Brain microvascular endothelial cell (primary cell): ENCODE data around the gene PARD3.

Source experiments
- DNase-seq: peaks from one replicate; pipeline ENCODE4 v3.0.0-alpha.2; 2020
- H3K27ac ChIP-seq: fragments of 250-450 bp; sonication (Bioruptor Pico); 2 replicates; pipeline ENCODE4 v1.5.1; 2020; ENCODE audit warnings: mild to moderate bottlenecking, moderate library complexity
- H3K27me3 ChIP-seq: fragments of 250-450 bp; sonication (Bioruptor Pico); replicated peaks from 2 replicates; pipeline ENCODE4 v1.5.1; 2020; ENCODE audit warnings: mild to moderate bottlenecking
- H3K36me3 ChIP-seq: fragments of 250-450 bp; sonication (Bioruptor Pico); replicated peaks from 2 replicates; pipeline ENCODE4 v1.5.1; 2020; ENCODE audit warnings: mild to moderate bottlenecking
- H3K4me3 ChIP-seq: 2 replicates; pipeline ENCODE4 v1.5.1; 2011; ENCODE audit warnings: low read depth, mild to moderate bottlenecking, control low read depth, low read length, moderate library complexity
- CTCF ChIP-seq: IDR thresholded peaks from 2 replicates; pipeline ENCODE4 v1.5.1; 2011; ENCODE audit warnings: low read depth, mild to moderate bottlenecking, moderate library complexity, low read length, control low read depth, inconsistent platforms; ENCODE audit errors: missing control alignments
- in situ Hi-C: cut with HindIII; loops from 2 replicates; pipeline ENCODE4 v1.10.0; 2017; ENCODE audit warnings: low sequenced_read_pairs, low pct_ligation_motif_present

PARD3 gene

GRCh38 chr10:34316154-34316553 lies 498.9 kb downstream of the PARD3 start:
- no peaks in the 10 kb centered on the region for H3K27me3 ChIP-seq
- no peaks in the 10 kb centered on the region for H3K36me3 ChIP-seq
- no peak for DNase-seq
- H3K27ac ChIP-seq, result no peak overlapping the region
- TF ChIP-seq CTCF, result no peak
- no peak overlapping the region for H3K4me3 ChIP-seq
- in situ Hi-C loops, result no loop called here

- in situ Hi-C loops, result no loop called here
- Histone ChIP-seq H3K4me3 (no peak overlapping the region), H3K27ac (no peak overlapping the region), H3K27me3 (no peaks in the 10 kb centered on the region), H3K36me3 (no peaks in the 10 kb centered on the region)
- TF ChIP-seq CTCF, result no peak
- no peak for DNase-seq
Measured at GRCh38 chr10:34314457-34314856, 500.6 kb downstream of the PARD3 start.

- DNase-seq, result no peak
- Histone ChIP-seq H3K36me3 (no peaks in the 10 kb centered on the region), H3K27me3 (no peaks in the 10 kb centered on the region), H3K27ac (no peak overlapping the region), H3K4me3 (no peak overlapping the region)
- in situ Hi-C loops, result no loop called here
- no peak for TF ChIP-seq CTCF
Measured at GRCh38 chr10:34313888-34314287, 501.2 kb downstream of the PARD3 start.

GRCh38 chr10:34313353-34313752 lies 501.7 kb downstream of the PARD3 start:
- Histone ChIP-seq H3K27me3 (no peaks in the 10 kb centered on the region), H3K4me3 (no peak overlapping the region)
- in situ Hi-C loops, result no loop called here

GRCh38 chr10:34311679-34312078 lies 503.4 kb downstream of the PARD3 start:
- in situ Hi-C loops, result no loop called here
- Histone ChIP-seq H3K4me3 (no peak overlapping the region), H3K36me3 (no peaks in the 10 kb centered on the region), H3K27ac (no peak overlapping the region), H3K27me3 (no peaks in the 10 kb centered on the region)
- no peak for TF ChIP-seq CTCF
- no peak for DNase-seq

More at GRCh38 chr10:34313353-34313752, 501.7 kb downstream of the PARD3 start:
- no peak for TF ChIP-seq CTCF
- no peak overlapping the region for H3K27ac ChIP-seq
- H3K36me3 ChIP-seq, result no peaks in the 10 kb centered on the region
- no peak for DNase-seq

GRCh38 chr10:34310234-34310633 lies 504.9 kb downstream of the PARD3 start:
- no peak for TF ChIP-seq CTCF
- DNase-seq, result no peak
- no peaks in the 10 kb centered on the region for H3K27me3 ChIP-seq
- in situ Hi-C loops, result no loop called here
- no peaks in the 10 kb centered on the region for H3K36me3 ChIP-seq
- H3K27ac ChIP-seq, result no peak overlapping the region
- H3K4me3 ChIP-seq, result no peak overlapping the region
